Measurements from ENCODE around the gene PGM2L1.

DNA sequence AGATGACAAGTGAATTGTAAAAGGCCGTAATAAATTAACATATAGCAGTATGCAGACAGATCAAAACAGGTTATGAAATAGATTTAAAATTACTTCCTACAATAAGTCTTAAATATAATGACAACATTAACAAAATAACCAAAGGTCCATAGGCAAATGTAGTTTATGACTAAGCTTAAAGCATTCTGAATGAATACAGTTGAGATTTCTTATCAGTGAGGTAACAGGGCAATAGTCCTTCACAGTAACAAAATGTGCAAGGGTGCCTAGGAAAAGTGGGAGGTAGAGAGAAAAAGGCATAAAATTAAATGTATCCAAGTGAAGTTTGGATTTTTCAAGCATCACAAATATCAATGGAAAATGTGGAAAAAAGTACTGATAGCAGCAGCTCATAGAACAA lies 65.9 kb downstream of the PGM2L1 start:
- TF ChIP-seq, protein P1, sequence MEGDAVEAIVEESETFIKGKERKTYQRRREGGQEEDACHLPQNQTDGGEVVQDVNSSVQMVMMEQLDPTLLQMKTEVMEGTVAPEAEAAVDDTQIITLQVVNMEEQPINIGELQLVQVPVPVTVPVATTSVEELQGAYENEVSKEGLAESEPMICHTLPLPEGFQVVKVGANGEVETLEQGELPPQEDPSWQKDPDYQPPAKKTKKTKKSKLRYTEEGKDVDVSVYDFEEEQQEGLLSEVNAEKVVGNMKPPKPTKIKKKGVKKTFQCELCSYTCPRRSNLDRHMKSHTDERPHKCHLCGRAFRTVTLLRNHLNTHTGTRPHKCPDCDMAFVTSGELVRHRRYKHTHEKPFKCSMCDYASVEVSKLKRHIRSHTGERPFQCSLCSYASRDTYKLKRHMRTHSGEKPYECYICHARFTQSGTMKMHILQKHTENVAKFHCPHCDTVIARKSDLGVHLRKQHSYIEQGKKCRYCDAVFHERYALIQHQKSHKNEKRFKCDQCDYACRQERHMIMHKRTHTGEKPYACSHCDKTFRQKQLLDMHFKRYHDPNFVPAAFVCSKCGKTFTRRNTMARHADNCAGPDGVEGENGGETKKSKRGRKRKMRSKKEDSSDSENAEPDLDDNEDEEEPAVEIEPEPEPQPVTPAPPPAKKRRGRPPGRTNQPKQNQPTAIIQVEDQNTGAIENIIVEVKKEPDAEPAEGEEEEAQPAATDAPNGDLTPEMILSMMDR (IDR thresholded peaks at IDR 0.05), result no peak
- TF ChIP-seq POLR2AphosphoS5 (IDR thresholded peaks at IDR 0.05), result no peak

Measured in prostate gland (tissue), 2 donors.